HCT116 (cell line): ENCODE measurements around the gene R3HDML.

Experiments
- EZH2 ChIP-seq: fragments of 200-600 bp; sonication (generic); IDR thresholded peaks from 2 replicates; pipeline ENCODE4 v1.6.1; 2017; ENCODE audit warnings: antibody characterized with exemption, mixed run types
- POLR2A ChIP-seq: IDR thresholded peaks from 2 replicates; pipeline ENCODE4 v1.7.0; 2011; ENCODE audit warnings: borderline replicate concordance; ENCODE audit not compliant: insufficient read depth, insufficient read length; ENCODE audit errors: extremely low read depth
- POLR2AphosphoS5 ChIP-seq: IDR thresholded peaks from 2 replicates; pipeline ENCODE4 v1.6.1; 2011; ENCODE audit warnings: mild to moderate bottlenecking, low read depth, low read length, moderate library complexity
- SIN3A ChIP-seq: IDR thresholded peaks from 2 replicates; pipeline ENCODE4 v1.6.1; 2012; ENCODE audit warnings: low read depth
- SP1 ChIP-seq: IDR thresholded peaks from 2 replicates; pipeline ENCODE4 v1.6.1; 2012; ENCODE audit warnings: low read depth
- ZBTB33 ChIP-seq: IDR thresholded peaks from 2 replicates; pipeline ENCODE4 v1.6.1; 2011; ENCODE audit warnings: mild to moderate bottlenecking, low read length, moderate library complexity; ENCODE audit not compliant: insufficient replicate concordance; ENCODE audit errors: extremely low read depth
- TF ChIP-seq, protein P1 (sequence below), 3 experiments: fragments of 200-600 bp in 1 of 3; sonication (generic) in 1 of 3; IDR thresholded peaks in 2 of 3; conservative IDR thresholded peaks in 1 of 3; 2 replicates each; pipeline ENCODE4 v1.5.1; 2012 to 2017; ENCODE audit warnings: low read depth in 2 of 3, low read length in 2 of 3, antibody characterized with exemption in 1 of 3, borderline replicate concordance in 1 of 3, control low read depth in 1 of 3, mild to moderate bottlenecking in 1 of 3, mixed read lengths in 1 of 3, mixed run types in 1 of 3, moderate library complexity in 1 of 3; ENCODE audit not compliant: insufficient read depth in 1 of 3

- TF ChIP-seq, protein P1, sequence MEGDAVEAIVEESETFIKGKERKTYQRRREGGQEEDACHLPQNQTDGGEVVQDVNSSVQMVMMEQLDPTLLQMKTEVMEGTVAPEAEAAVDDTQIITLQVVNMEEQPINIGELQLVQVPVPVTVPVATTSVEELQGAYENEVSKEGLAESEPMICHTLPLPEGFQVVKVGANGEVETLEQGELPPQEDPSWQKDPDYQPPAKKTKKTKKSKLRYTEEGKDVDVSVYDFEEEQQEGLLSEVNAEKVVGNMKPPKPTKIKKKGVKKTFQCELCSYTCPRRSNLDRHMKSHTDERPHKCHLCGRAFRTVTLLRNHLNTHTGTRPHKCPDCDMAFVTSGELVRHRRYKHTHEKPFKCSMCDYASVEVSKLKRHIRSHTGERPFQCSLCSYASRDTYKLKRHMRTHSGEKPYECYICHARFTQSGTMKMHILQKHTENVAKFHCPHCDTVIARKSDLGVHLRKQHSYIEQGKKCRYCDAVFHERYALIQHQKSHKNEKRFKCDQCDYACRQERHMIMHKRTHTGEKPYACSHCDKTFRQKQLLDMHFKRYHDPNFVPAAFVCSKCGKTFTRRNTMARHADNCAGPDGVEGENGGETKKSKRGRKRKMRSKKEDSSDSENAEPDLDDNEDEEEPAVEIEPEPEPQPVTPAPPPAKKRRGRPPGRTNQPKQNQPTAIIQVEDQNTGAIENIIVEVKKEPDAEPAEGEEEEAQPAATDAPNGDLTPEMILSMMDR (IDR thresholded peaks at IDR 0.05 in 2 of 3, conservative IDR thresholded peaks at IDR 0.05 in 1 of 3; ENCODE audit: borderline replicate concordance in 1 of 3, insufficient read depth in 1 of 3, low read depth in 2 of 3, low read length in 2 of 3): no peak
- TF ChIP-seq EZH2 (no peak), ZBTB33 (no peak), SIN3A (no peak), SP1 (no peak), POLR2A (no peak), POLR2AphosphoS5 (no peak)
Measured at GRCh38 chr20:44335675-44336074, 1.2 kb upstream of the R3HDML start.
